HG03571 (cell line): ENCODE measurements around the gene TPST2.

Experiments used
- ATAC-seq: cut with Tn5 transposase; IDR thresholded peaks from one replicate; pipeline ENCODE4 v1.9.1; 2021; ENCODE audit not compliant: unreplicated experiment

The TPST2 gene

GRCh38 chr22:26610996-26611395 lies 21.1 kb upstream of the TPST2 start:
- ATAC-seq = no peak

GRCh38 chr22:26610072-26610958 lies 20.4 kb upstream of the TPST2 start:
- ATAC-seq = peak; percentile 79

- ATAC-seq = no peak
Observed at GRCh38 chr22:26609287-26609686, 19.4 kb upstream of the TPST2 start.

- ATAC-seq = no peak
Observed at GRCh38 chr22:26608129-26608528, 18.2 kb upstream of the TPST2 start.

- no peak for ATAC-seq
Observed at GRCh38 chr22:26606611-26607010, 16.7 kb upstream of the TPST2 start.

GRCh38 chr22:26604368-26604767 lies 14.4 kb upstream of the TPST2 start:
- no peak for ATAC-seq

GRCh38 chr22:26602127-26602526 lies 12.2 kb upstream of the TPST2 start:
- ATAC-seq = no peak

GRCh38 chr22:26601726-26602125 lies 11.8 kb upstream of the TPST2 start:
- no peak for ATAC-seq

- no peak for ATAC-seq
Observed at GRCh38 chr22:26599505-26599904, 9.6 kb upstream of the TPST2 start.

- ATAC-seq = no peak
Observed at GRCh38 chr22:26597480-26597879, 7.5 kb upstream of the TPST2 start.

GRCh38 chr22:26597026-26597425 lies 7.1 kb upstream of the TPST2 start:
- ATAC-seq = no peak

- ATAC-seq = no peak
Observed at GRCh38 chr22:26593763-26594162, 3.8 kb upstream of the TPST2 start.

GRCh38 chr22:26592421-26592891 lies 2.5 kb upstream of the TPST2 start:
- peak; percentile 53 for ATAC-seq

- no peak for ATAC-seq
Observed at GRCh38 chr22:26589367-26589844, 526 bp downstream of the TPST2 start.

- no peak for ATAC-seq
Observed at GRCh38 chr22:26588729-26589366, 1.1 kb downstream of the TPST2 start.

- ATAC-seq = no peak
Observed at GRCh38 chr22:26587991-26588613, 1.8 kb downstream of the TPST2 start.

- ATAC-seq = no peak
Observed at GRCh38 chr22:26586556-26587325, 3.2 kb downstream of the TPST2 start.

- no peak for ATAC-seq
Observed at GRCh38 chr22:26585104-26585790, 4.7 kb downstream of the TPST2 start.

GRCh38 chr22:26584010-26584409 lies 5.9 kb downstream of the TPST2 start:
- no peak for ATAC-seq

GRCh38 chr22:26581633-26582168 lies 8.2 kb downstream of the TPST2 start:
- no peak for ATAC-seq
